Caco-2 (cell line): Measurements from ENCODE around the gene RASGRF1. TPM values are rescaled to one million over a fixed set of nuclear protein-coding genes. Genes with fewer than 3 reads are reported as not detected.

Source experiments
- BruUV-seq: library from RNA; stranded (reverse); fragments of 400-500 nt; replicated peaks from 2 replicates; lab custom pipeline; 2021; lab: Mats Ljungman, UMichigan
- CTCF ChIA-PET: fragments of 300-600 bp; sonication (Branson Sonifier 250); formaldehyde crosslinking; loops from one replicate; lab custom pipeline; 2022; ENCODE audit warnings: antibody characterized with exemption; lab: Charles Lee
- POLR2A ChIA-PET: fragments of 300-600 bp; sonication (Branson Sonifier 250); formaldehyde crosslinking; loops from one replicate; lab custom pipeline; 2022; ENCODE audit warnings: antibody characterized with exemption; lab: Charles Lee
- DNase-seq, 2 experiments: peaks; one replicate each; pipeline versions ENCODE4 v3.0.0 to v3.0.0-alpha.2; 2020 to 2022
- H3K27me3 ChIP-seq: replicated peaks from 2 replicates; pipeline ENCODE4 v1.6.0; 2011; ENCODE audit warnings: low read length; ENCODE audit not compliant: control insufficient read depth, insufficient read depth
- H3K36me3 ChIP-seq: 2 replicates; pipeline ENCODE4 v1.5.1; 2011; ENCODE audit warnings: low read length; ENCODE audit not compliant: control insufficient read depth, insufficient read depth
- H3K4me1 ChIP-seq: fragments of 250-450 bp; sonication (Bioruptor Pico); 2 replicates; pipeline ENCODE4 v1.5.1; 2020; ENCODE audit warnings: mild to moderate bottlenecking
- H3K4me3 ChIP-seq: 2 replicates; pipeline ENCODE4 v1.5.1; 2011; ENCODE audit warnings: low read depth, mild to moderate bottlenecking, control low read depth, low read length
- H3K9me3 ChIP-seq: fragments of 250-450 bp; sonication (Bioruptor Pico); 2 replicates; pipeline ENCODE4 v1.5.1; 2020; ENCODE audit warnings: mild to moderate bottlenecking, moderate library complexity
- H3K27ac Mint-ChIP-seq: one replicate; pipeline ENCODE4 v1.8.0; 2022; ENCODE audit warnings: mixed read lengths; ENCODE audit not compliant: unreplicated experiment
- H3K27me3 Mint-ChIP-seq: one replicate; pipeline ENCODE4 v1.8.0; 2022; ENCODE audit warnings: mixed read lengths; ENCODE audit not compliant: insufficient read depth, unreplicated experiment
- H3K36me3 Mint-ChIP-seq: one replicate; pipeline ENCODE4 v1.8.0; 2022; ENCODE audit warnings: mild to moderate bottlenecking, mixed read lengths; ENCODE audit not compliant: insufficient read depth, unreplicated experiment
- H3K4me1 Mint-ChIP-seq: one replicate; pipeline ENCODE4 v1.8.0; 2022; ENCODE audit warnings: low read depth, mixed read lengths; ENCODE audit not compliant: unreplicated experiment
- H3K4me3 Mint-ChIP-seq: one replicate; pipeline ENCODE4 v1.8.0; 2022; ENCODE audit warnings: mild to moderate bottlenecking, moderate library complexity, mixed read lengths; ENCODE audit not compliant: unreplicated experiment
- H3K9me3 Mint-ChIP-seq: one replicate; pipeline ENCODE4 v1.8.0; 2022; ENCODE audit warnings: mixed read lengths; ENCODE audit not compliant: unreplicated experiment
- CTCF ChIP-seq, 2 experiments: fragments of 200-600 bp in 1 of 2; IDR thresholded peaks; 1 replicate in 1 of 2; 2 replicates in 1 of 2; pipeline versions ENCODE4 v1.5.1 to v1.8.0; 2011 to 2022; ENCODE audit warnings: antibody characterized with exemption in 1 of 2, control low read depth in 1 of 2, inconsistent platforms in 1 of 2, low read depth in 1 of 2, low read length in 1 of 2, mild to moderate bottlenecking in 1 of 2, moderate library complexity in 1 of 2; ENCODE audit not compliant: insufficient read depth in 1 of 2, severe bottlenecking in 1 of 2, unreplicated experiment in 1 of 2
- intact Hi-C: fragments of 100-400 bp; cut with micrococcal nuclease; formaldehyde crosslinking; loops from one replicate; pipeline ENCODE4 v1.10.0; 2022; ENCODE audit not compliant: unreplicated experiment
- total RNA-seq: library from RNA; stranded (reverse); gene quantifications from 2 replicates; pipeline ENCODE4 v1.2.3, GENCODE V29; 2022

Gene RASGRF1
- total RNA-seq, 1 experiment from 2014 or later: 0.57 TPM

GRCh38 chr15:78923015-78923414, 167.6 kb downstream of the RASGRF1 start:
- no peaks in the 10 kb centered on the region for H3K4me1 Mint-ChIP-seq
- POLR2A ChIA-PET: no interaction called here
- H3K27ac Mint-ChIP-seq: no peak overlapping the region
- no peaks in the 10 kb centered on the region for H3K27me3 ChIP-seq
- no peak for DNase-seq
- H3K4me1 ChIP-seq: no peaks in the 10 kb centered on the region
- no peak overlapping the region for H3K4me3 ChIP-seq
- no TSS peak for BruUV-seq
- H3K36me3 ChIP-seq: peaks cover 3% of the 10 kb centered on the region; the same call in 1 of the 2 replicates
- H3K36me3 Mint-ChIP-seq: peaks cover 70% of the 10 kb centered on the region
- no peak overlapping the region for H3K4me3 Mint-ChIP-seq
- H3K9me3 Mint-ChIP-seq: no peaks in the 10 kb centered on the region
- TF ChIP-seq CTCF (IDR thresholded peaks at IDR 0.05; ENCODE audit: insufficient read depth in 1 of 2, low read depth in 1 of 2, low read length in 1 of 2, severe bottlenecking in 1 of 2, unreplicated experiment in 1 of 2): no peak
- H3K9me3 ChIP-seq: no peaks in the 10 kb centered on the region
- CTCF ChIA-PET: interaction anchor here (0.6 kb wide), 1 partner anchor 63 kb away, joined by 3 read pairs; no protein-coding TSS in a partner anchor
- H3K27me3 Mint-ChIP-seq: no peaks in the 10 kb centered on the region
- intact Hi-C loops: no loop called here

GRCh38 chr15:78922527-78922926, 168.1 kb downstream of the RASGRF1 start:
- intact Hi-C loops: no loop called here
- DNase-seq: no peak
- Histone ChIP-seq H3K4me1 (peaks cover 3% of the 10 kb centered on the region; the same call in 1 of the 2 replicates), H3K36me3 (peaks cover 2% of the 10 kb centered on the region; the same call in 1 of the 2 replicates), H3K9me3 (no peaks in the 10 kb centered on the region), H3K4me3 (no peak overlapping the region), H3K27me3 (no peaks in the 10 kb centered on the region)
- Mint-ChIP-seq H3K4me3 (no peak overlapping the region), H3K9me3 (no peaks in the 10 kb centered on the region), H3K27me3 (no peaks in the 10 kb centered on the region), H3K4me1 (no peaks in the 10 kb centered on the region), H3K36me3 (peaks cover 65% of the 10 kb centered on the region), H3K27ac (no peak overlapping the region)
- POLR2A ChIA-PET: no interaction called here
- CTCF ChIA-PET: interaction anchor here (0.6 kb wide), 1 partner anchor 63 kb away, joined by 3 read pairs; no protein-coding TSS in a partner anchor
- BruUV-seq: no TSS peak
- no peak for TF ChIP-seq CTCF (IDR thresholded peaks at IDR 0.05; ENCODE audit: insufficient read depth in 1 of 2, low read depth in 1 of 2, low read length in 1 of 2, severe bottlenecking in 1 of 2, unreplicated experiment in 1 of 2)

GRCh38 chr15:78921940-78922339, 168.6 kb downstream of the RASGRF1 start:
- intact Hi-C loops: no loop called here
- CTCF ChIA-PET: no interaction called here
- no peaks in the 10 kb centered on the region for H3K4me1 Mint-ChIP-seq
- H3K27me3 Mint-ChIP-seq: no peaks in the 10 kb centered on the region
- no peak for DNase-seq
- Histone ChIP-seq H3K9me3 (no peaks in the 10 kb centered on the region), H3K27me3 (no peaks in the 10 kb centered on the region), H3K4me3 (no peak overlapping the region), H3K4me1 (peaks cover 5% of the 10 kb centered on the region), H3K36me3 (0 out of 2 replicates have a peak, but pooled peaks cover 2% of the 10 kb centered on the region)
- TF ChIP-seq CTCF (IDR thresholded peaks at IDR 0.05; ENCODE audit: insufficient read depth in 1 of 2, low read depth in 1 of 2, low read length in 1 of 2, severe bottlenecking in 1 of 2, unreplicated experiment in 1 of 2): no peak
- H3K27ac Mint-ChIP-seq: no peak overlapping the region
- no peaks in the 10 kb centered on the region for H3K9me3 Mint-ChIP-seq
- BruUV-seq: no TSS peak
- POLR2A ChIA-PET: no interaction called here
- peaks cover 62% of the 10 kb centered on the region for H3K36me3 Mint-ChIP-seq
- H3K4me3 Mint-ChIP-seq: no peak overlapping the region
